Chondrocyte (in vitro differentiated cells): Measurements from ENCODE around the gene FAM171A1. TPM values are rescaled to one million over a fixed set of nuclear protein-coding genes. Genes with fewer than 3 reads are reported as not detected.

ENCODE experiments used
- DNase-seq: peaks from one replicate; pipeline ENCODE4 v3.0.0; 2021; ENCODE audit warnings: mixed read lengths, low spot score
- H3K27ac Mint-ChIP-seq: one replicate; pipeline ENCODE4 v1.8.0; 2021; ENCODE audit warnings: mild to moderate bottlenecking, moderate library complexity, mixed read lengths; ENCODE audit not compliant: unreplicated experiment
- H3K27me3 Mint-ChIP-seq: 2 replicates; pipeline ENCODE4 v1.8.0; 2021; ENCODE audit warnings: low read depth, mixed read lengths
- H3K36me3 Mint-ChIP-seq: 2 replicates; pipeline ENCODE4 v1.8.0; 2021; ENCODE audit warnings: low read depth, mixed read lengths
- H3K4me1 Mint-ChIP-seq: 2 replicates; pipeline ENCODE4 v1.8.0; 2021; ENCODE audit warnings: low read depth, mild to moderate bottlenecking, mixed read lengths
- H3K4me3 Mint-ChIP-seq: one replicate; pipeline ENCODE4 v1.8.0; 2021; ENCODE audit warnings: mild to moderate bottlenecking, moderate library complexity, mixed read lengths; ENCODE audit not compliant: unreplicated experiment
- H3K9me3 Mint-ChIP-seq: 2 replicates; pipeline ENCODE4 v1.8.0; 2021; ENCODE audit warnings: low read depth, mixed read lengths
- CTCF ChIP-seq: fragments of 200-600 bp; sonication (generic); IDR thresholded peaks from 2 replicates; pipeline ENCODE4 v1.5.0; 2021; ENCODE audit warnings: antibody characterized with exemption, mild to moderate bottlenecking, moderate library complexity
- total RNA-seq: library from RNA; stranded (reverse); gene quantifications from 3 replicates; pipeline ENCODE4 v1.2.1, GENCODE V29; 2021

FAM171A1 gene
- total RNA-seq, 1 donor from 2014 or later: 40.9 TPM

GRCh38 chr10:15225511-15225910 lies 145.6 kb downstream of the FAM171A1 start:
- Mint-ChIP-seq H3K27ac (no peak overlapping the region), H3K4me1 (no peaks in the 10 kb centered on the region), H3K36me3 (peaks cover 6% of the 10 kb centered on the region), H3K9me3 (peaks cover 4% of the 10 kb centered on the region), H3K27me3 (no peaks in the 10 kb centered on the region), H3K4me3 (no peak overlapping the region)
- no peak for DNase-seq
- TF ChIP-seq CTCF: no peak

DNA sequence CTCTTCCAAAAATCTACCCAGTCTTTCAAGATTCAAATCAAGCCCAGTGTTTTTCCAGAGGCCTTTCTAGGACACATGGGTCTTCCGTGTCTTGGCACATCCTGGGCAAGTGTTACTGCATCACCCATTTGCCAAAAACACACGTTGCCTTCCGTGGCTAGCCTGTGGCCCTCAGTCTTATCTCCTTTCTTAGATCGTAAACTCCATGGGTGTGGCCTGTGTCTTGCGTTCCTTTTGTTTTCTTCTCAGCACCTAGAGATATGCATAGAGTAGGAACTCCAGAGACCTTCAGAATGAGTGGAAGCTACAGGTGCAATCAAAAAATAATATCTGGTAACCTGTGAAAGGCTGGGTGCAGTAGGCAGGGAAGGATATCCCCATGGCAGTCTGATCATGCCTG lies 146.1 kb downstream of the FAM171A1 start:
- Mint-ChIP-seq H3K27me3 (no peaks in the 10 kb centered on the region), H3K36me3 (peaks cover 7% of the 10 kb centered on the region), H3K9me3 (peaks cover 4% of the 10 kb centered on the region), H3K4me3 (no peak overlapping the region), H3K4me1 (no peaks in the 10 kb centered on the region), H3K27ac (no peak overlapping the region)
- DNase-seq: no peak
- no peak for TF ChIP-seq CTCF

DNA sequence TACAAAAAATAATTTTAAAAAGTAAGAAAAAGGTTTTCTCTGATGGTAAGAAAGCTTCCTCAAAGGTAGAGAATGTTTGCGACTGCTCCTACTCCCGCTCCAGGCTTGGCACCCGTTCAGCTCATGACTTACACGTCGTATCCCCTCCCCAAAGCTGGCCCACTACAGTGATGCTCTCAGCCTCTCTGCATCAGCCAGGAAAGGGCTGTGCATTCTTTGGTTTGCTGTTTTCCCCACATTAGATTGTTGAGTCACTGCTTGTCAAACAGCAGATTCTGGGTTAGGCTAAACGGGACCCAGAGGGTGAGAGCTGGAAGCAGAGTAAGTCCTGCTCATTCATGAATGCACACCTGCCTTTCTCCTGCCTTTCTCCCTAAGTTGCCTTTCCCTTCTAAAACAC lies 147.9 kb downstream of the FAM171A1 start:
- Mint-ChIP-seq H3K9me3 (peaks cover 4% of the 10 kb centered on the region), H3K4me1 (no peaks in the 10 kb centered on the region), H3K27ac (no peak overlapping the region), H3K4me3 (no peak overlapping the region), H3K36me3 (peaks cover 10% of the 10 kb centered on the region), H3K27me3 (no peaks in the 10 kb centered on the region)
- DNase-seq: no peak
- no peak for TF ChIP-seq CTCF

DNA sequence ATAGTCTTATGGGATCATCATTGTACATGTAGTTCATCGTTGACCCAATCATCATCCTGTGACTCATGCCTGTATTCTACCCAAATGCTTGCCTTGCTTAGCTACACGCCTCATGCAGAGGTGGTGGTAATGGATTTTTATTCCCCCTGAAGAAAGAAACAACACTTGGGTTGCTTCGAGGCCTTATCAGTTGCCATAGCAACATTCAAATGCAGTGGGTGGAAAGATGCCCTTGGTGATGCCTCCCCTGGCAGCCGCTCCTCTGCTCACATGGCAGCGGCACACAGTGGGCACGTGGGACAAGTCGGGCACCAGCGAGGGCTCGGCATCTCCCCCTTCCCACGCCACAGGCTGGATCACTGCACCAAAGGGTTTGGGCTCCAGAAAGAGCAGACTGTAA lies 148.6 kb downstream of the FAM171A1 start:
- Mint-ChIP-seq H3K4me3 (no peak overlapping the region), H3K27ac (no peak overlapping the region), H3K9me3 (peaks cover 4% of the 10 kb centered on the region), H3K27me3 (no peaks in the 10 kb centered on the region), H3K4me1 (no peaks in the 10 kb centered on the region), H3K36me3 (peaks cover 10% of the 10 kb centered on the region)
- no peak for TF ChIP-seq CTCF
- no peak for DNase-seq

DNA sequence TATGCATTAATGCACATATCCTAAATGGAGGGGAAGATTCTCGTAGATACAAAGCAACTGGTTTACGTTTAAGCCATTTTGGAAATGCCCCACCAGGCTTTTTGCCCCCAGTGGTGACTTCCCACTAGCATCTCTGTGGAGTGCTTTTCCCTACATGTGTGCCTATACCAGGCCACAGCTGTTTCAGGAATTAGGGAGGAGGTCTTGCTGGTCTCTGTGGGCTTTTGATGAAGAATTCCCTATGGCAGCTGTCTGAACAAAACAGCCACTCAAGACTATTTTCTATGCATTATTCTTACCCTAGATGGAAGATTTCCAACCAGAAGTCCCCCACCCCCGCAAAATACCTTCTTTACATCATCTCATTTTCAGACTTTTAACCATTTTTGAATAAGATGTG lies 150.6 kb downstream of the FAM171A1 start:
- H3K36me3 Mint-ChIP-seq: peaks cover 11% of the 10 kb centered on the region
- H3K4me3 Mint-ChIP-seq: no peak overlapping the region
- no peak overlapping the region for H3K27ac Mint-ChIP-seq
- H3K27me3 Mint-ChIP-seq: no peaks in the 10 kb centered on the region
- TF ChIP-seq CTCF: no peak
- peaks cover 7% of the 10 kb centered on the region for H3K4me1 Mint-ChIP-seq
- no peak for DNase-seq
- peaks cover 4% of the 10 kb centered on the region for H3K9me3 Mint-ChIP-seq
